Measurements from ENCODE around the gene PLD3. TPM values are rescaled to one million over a fixed set of nuclear protein-coding genes. Genes with fewer than 3 reads are reported as not detected.

Gene PLD3
- total and polyA plus RNA-seq, 2 experiments from 2014 or later: 181 to 490 TPM

Small RNA genes within 50 kb of the gene (microRNA-seq; reads per million reads assigned to microRNA genes)
- not detected for gene MIR6796

Small RNA genes within 50 kb of the gene (small RNA-seq; reads per million reads assigned to genes)
- gene MIR6796 (ENCODE audit: low replicate concordance): 0.07 reads per million
- gene RF00019 (ENCODE audit: low replicate concordance): not detected
- gene RNU6-945P (ENCODE audit: low replicate concordance): not detected

Other genes starting within 250 kb of the PLD3 start
- gene MAP3K10, start 157.3 kb upstream of the PLD3 start, total RNA-seq (2014; rRNA removed; shearing (Covaris generic)): 13.7 and 14.5 TPM in 2 replicates
- gene MAP3K10, start 157.3 kb upstream of the PLD3 start, polyA plus RNA-seq (2016; fragmentation: Nextera tagmentation; extraction: Ambion mirVana): 5.4 and 5.9 TPM in 2 replicates
- 0.35 and 0.63 TPM in 2 replicates for gene TTC9B, start 130.3 kb upstream of the PLD3 start, total RNA-seq (2014; rRNA removed; shearing (Covaris generic))
- gene TTC9B, start 130.3 kb upstream of the PLD3 start, polyA plus RNA-seq (2016; fragmentation: Nextera tagmentation; extraction: Ambion mirVana): 0.23 and 1.0 TPM in 2 replicates
- gene CCNP, start 122.0 kb upstream of the PLD3 start, total RNA-seq (2014; rRNA removed; shearing (Covaris generic)): 0.39 and 7.1 TPM in 2 replicates
- gene CCNP, start 122.0 kb upstream of the PLD3 start, polyA plus RNA-seq (2016; fragmentation: Nextera tagmentation; extraction: Ambion mirVana): 2.2 and 3.3 TPM in 2 replicates
- 105 and 123 TPM in 2 replicates for gene AKT2, start 63.4 kb upstream of the PLD3 start, total RNA-seq (2014; rRNA removed; shearing (Covaris generic))
- 16.6 and 17.6 TPM in 2 replicates for gene AKT2, start 63.4 kb upstream of the PLD3 start, polyA plus RNA-seq (2016; fragmentation: Nextera tagmentation; extraction: Ambion mirVana)
- 17.2 and 26.6 TPM in 2 replicates for gene C19orf47, start 298 bp upstream of the PLD3 start, total RNA-seq (2014; rRNA removed; shearing (Covaris generic))
- 13.1 and 15.2 TPM in 2 replicates for gene C19orf47, start 298 bp upstream of the PLD3 start, polyA plus RNA-seq (2016; fragmentation: Nextera tagmentation; extraction: Ambion mirVana)
- 0.52 TPM in 1 of 2 replicates, not detected in the other for gene HIPK4, start 41.5 kb downstream of the PLD3 start, total RNA-seq (2014; rRNA removed; shearing (Covaris generic))
- gene HIPK4, start 41.5 kb downstream of the PLD3 start, polyA plus RNA-seq (2016; fragmentation: Nextera tagmentation; extraction: Ambion mirVana): 0.21 and 0.37 TPM in 2 replicates
- 4.2 and 4.3 TPM in 2 replicates for gene PRX, start 64.7 kb downstream of the PLD3 start, total RNA-seq (2014; rRNA removed; shearing (Covaris generic))
- gene PRX, start 64.7 kb downstream of the PLD3 start, polyA plus RNA-seq (2016; fragmentation: Nextera tagmentation; extraction: Ambion mirVana): 4.1 and 4.2 TPM in 2 replicates
- 5.1 and 9.1 TPM in 2 replicates for gene SERTAD1, start 77.3 kb downstream of the PLD3 start, total RNA-seq (2014; rRNA removed; shearing (Covaris generic))
- gene SERTAD1, start 77.3 kb downstream of the PLD3 start, polyA plus RNA-seq (2016; fragmentation: Nextera tagmentation; extraction: Ambion mirVana): 4.6 and 5.0 TPM in 2 replicates
- 15.4 and 21.3 TPM in 2 replicates for gene SERTAD3, start 95.6 kb downstream of the PLD3 start, total RNA-seq (2014; rRNA removed; shearing (Covaris generic))
- gene SERTAD3, start 95.6 kb downstream of the PLD3 start, polyA plus RNA-seq (2016; fragmentation: Nextera tagmentation; extraction: Ambion mirVana): 24.1 and 27.9 TPM in 2 replicates
- 51.7 and 53.7 TPM in 2 replicates for gene BLVRB, start 117.0 kb downstream of the PLD3 start, total RNA-seq (2014; rRNA removed; shearing (Covaris generic))
- gene BLVRB, start 117.0 kb downstream of the PLD3 start, polyA plus RNA-seq (2016; fragmentation: Nextera tagmentation; extraction: Ambion mirVana): 43.7 and 45.6 TPM in 2 replicates
- 2.3 and 4.5 TPM in 2 replicates for gene SPTBN4, start 118.3 kb downstream of the PLD3 start, total RNA-seq (2014; rRNA removed; shearing (Covaris generic))
- gene SPTBN4, start 118.3 kb downstream of the PLD3 start, polyA plus RNA-seq (2016; fragmentation: Nextera tagmentation; extraction: Ambion mirVana): 1.6 and 2.2 TPM in 2 replicates
- 60.0 and 63.2 TPM in 2 replicates for gene SHKBP1, start 228.2 kb downstream of the PLD3 start, total RNA-seq (2014; rRNA removed; shearing (Covaris generic))
- 69.8 and 74.6 TPM in 2 replicates for gene SHKBP1, start 228.2 kb downstream of the PLD3 start, polyA plus RNA-seq (2016; fragmentation: Nextera tagmentation; extraction: Ambion mirVana)